GM23338 (cell line): ENCODE data around the gene DAZAP1. TPM values are rescaled to one million over a fixed set of nuclear protein-coding genes. Genes with fewer than 3 reads are reported as not detected.

Experiments
- ATAC-seq: fragments of 200-7000 bp; cut with Tn5 transposase; 3 replicates; pipeline ENCODE4 v1.9.1; 2020
- DNase-seq: peaks from one replicate; pipeline ENCODE4 v3.0.0-alpha.2; 2015; ENCODE audit warnings: low spot score
- H2AFZ ChIP-seq: fragments of 200-600 bp; sonication (generic); 2 replicates; pipeline ENCODE4 v1.8.0; 2016; ENCODE audit warnings: antibody characterized with exemption, mild to moderate bottlenecking, moderate library complexity
- H3F3A ChIP-seq: fragments of 200-600 bp; sonication (generic); replicated peaks from 2 replicates; pipeline ENCODE4 v1.8.0; 2017; ENCODE audit warnings: antibody characterized with exemption, mixed run types, low read depth
- H3K27ac ChIP-seq: fragments of 200-600 bp; sonication (generic); 2 replicates; pipeline ENCODE4 v1.6.1; 2016; ENCODE audit warnings: low read depth
- H3K27me3 ChIP-seq: fragments of 200-600 bp; sonication (generic); 2 replicates; pipeline ENCODE4 v1.8.0; 2016; ENCODE audit warnings: mild to moderate bottlenecking, mixed run types, moderate library complexity; ENCODE audit not compliant: insufficient read depth
- H3K36me3 ChIP-seq: fragments of 200-600 bp; sonication (generic); 2 replicates; pipeline ENCODE4 v1.8.0; 2016; ENCODE audit warnings: mild to moderate bottlenecking; ENCODE audit not compliant: insufficient read depth
- H3K4me1 ChIP-seq: fragments of 200-600 bp; sonication (generic); 2 replicates; pipeline ENCODE4 v1.8.0; 2016; ENCODE audit warnings: mild to moderate bottlenecking, moderate library complexity; ENCODE audit not compliant: insufficient read depth
- H3K4me2 ChIP-seq: fragments of 200-600 bp; sonication (generic); 2 replicates; pipeline ENCODE4 v1.7.1; 2017; ENCODE audit warnings: mixed run types
- H3K4me3 ChIP-seq: fragments of 200-600 bp; sonication (generic); 2 replicates; pipeline ENCODE4 v1.6.1; 2016; ENCODE audit warnings: mixed run types
- H3K79me2 ChIP-seq: fragments of 200-600 bp; sonication (generic); replicated peaks from 2 replicates; pipeline ENCODE4 v1.8.0; 2017; ENCODE audit warnings: mild to moderate bottlenecking; ENCODE audit not compliant: insufficient read depth
- H3K9me2 ChIP-seq: fragments of 200-600 bp; sonication (generic); 2 replicates; pipeline ENCODE4 v1.8.0; 2017; ENCODE audit not compliant: insufficient read depth
- H4K20me1 ChIP-seq: fragments of 200-600 bp; sonication (generic); replicated peaks from 2 replicates; pipeline ENCODE4 v1.8.0; 2017; ENCODE audit warnings: mild to moderate bottlenecking; ENCODE audit not compliant: insufficient read depth
- H3K27ac Mint-ChIP-seq: 2 replicates; pipeline ENCODE4 v1.8.0; 2020; ENCODE audit warnings: inconsistent platforms, mild to moderate bottlenecking, moderate library complexity, mixed read lengths
- H3K27me3 Mint-ChIP-seq: 3 replicates; pipeline ENCODE4 v1.8.0; 2022; ENCODE audit warnings: low read depth, mild to moderate bottlenecking, moderate library complexity, mixed read lengths, inconsistent platforms; ENCODE audit not compliant: insufficient read depth, poor library complexity
- H3K36me3 Mint-ChIP-seq: 3 replicates; pipeline ENCODE4 v1.8.0; 2021; ENCODE audit warnings: low read depth, mild to moderate bottlenecking, inconsistent platforms, moderate library complexity, mixed read lengths
- H3K4me1 Mint-ChIP-seq: 3 replicates; pipeline ENCODE4 v1.8.0; 2020; ENCODE audit warnings: mild to moderate bottlenecking, inconsistent platforms, mixed read lengths
- H3K4me3 Mint-ChIP-seq: 3 replicates; pipeline ENCODE4 v1.8.0; 2021; ENCODE audit warnings: moderate library complexity, mild to moderate bottlenecking, inconsistent platforms, mixed read lengths
- H3K9me3 Mint-ChIP-seq: 3 replicates; pipeline ENCODE4 v1.8.0; 2020; ENCODE audit warnings: moderate library complexity, mild to moderate bottlenecking, inconsistent platforms, mixed read lengths
- CTCF ChIP-seq, 2 experiments: fragments of 200-600 bp in 1 of 2; sonication (generic) in 1 of 2; conservative IDR thresholded peaks; 2 replicates each; pipeline versions ENCODE4 v1.5.1 to v1.6.1; 2016 to 2017; ENCODE audit warnings: antibody characterized with exemption in 2 of 2, low read depth in 2 of 2, mild to moderate bottlenecking in 2 of 2, moderate library complexity in 1 of 2
- JUNB ChIP-seq: IDR thresholded peaks from one replicate; pipeline ENCODE4 v1.6.1; 2016; ENCODE audit warnings: antibody characterized with exemption; ENCODE audit not compliant: unreplicated experiment
- NANOG ChIP-seq: IDR thresholded peaks from 2 replicates; pipeline ENCODE4 v1.6.1; 2016; ENCODE audit warnings: antibody characterized with exemption, borderline replicate concordance
- POLR2AphosphoS5 ChIP-seq: IDR thresholded peaks from 2 replicates; pipeline ENCODE4 v1.6.1; 2016; ENCODE audit warnings: antibody characterized with exemption, low read depth
- ZNF114 ChIP-seq: fragments of 250-450 bp; sonication (Bioruptor Pico); IDR thresholded peaks from 2 replicates; pipeline ENCODE4 v1.5.0; 2020; ENCODE audit warnings: mild to moderate bottlenecking, moderate library complexity
- polyA plus RNA-seq: library from polyadenylated mRNA; unstranded; fragments of >200 nt; fragmentation: Nextera tagmentation; extraction: Ambion mirVana; gene quantifications from 2 replicates; pipeline ENCODE4 v1.2.1, GENCODE V29; 2016
- total RNA-seq: library from RNA; depleted of rRNA; stranded (reverse); fragments of >200 nt; shearing (Covaris generic); gene quantifications from 2 replicates; pipeline ENCODE4 v1.2.3, GENCODE V29; 2014

DAZAP1 gene
- total and polyA plus RNA-seq, 2 experiments from 2014 or later, result 44.1 to 194 TPM

GRCh38 chr19:1455336-1456120 is 48.1 kb downstream of the DAZAP1 start:
- Mint-ChIP-seq H3K4me3 (peak overlapping the region; percentile 50; the same call in 2 of the 3 replicates), H3K27me3 (peaks cover 31% of the 10 kb centered on the region), H3K36me3 (peaks cover 7% of the 10 kb centered on the region), H3K27ac (no peak overlapping the region), H3K9me3 (no peaks in the 10 kb centered on the region), H3K4me1 (peaks cover 24% of the 10 kb centered on the region)
- Histone ChIP-seq H3K79me2 (0 out of 2 replicates have a peak, but pooled peaks cover 3% of the 10 kb centered on the region), H3K4me2 (peak overlapping the region; percentile 78), H3K36me3 (no peaks in the 10 kb centered on the region), H2AFZ (peak overlapping the region; percentile 59; the same call in 1 of the 2 replicates), H3K27ac (no peak overlapping the region), H3K27me3 (peaks cover 6% of the 10 kb centered on the region), H3F3A (peaks cover 13% of the 10 kb centered on the region; the same call in 1 of the 2 replicates), H3K4me3 (peak overlapping the region; percentile 58), H4K20me1 (peaks cover 4% of the 10 kb centered on the region; the same call in 1 of the 2 replicates), H3K4me1 (peaks cover 13% of the 10 kb centered on the region; the same call in 1 of the 2 replicates), H3K9me2 (no peaks in the 10 kb centered on the region)
- TF ChIP-seq POLR2AphosphoS5 (peak; percentile 88), NANOG (no peak), JUNB (no peak)
- ATAC-seq (peak; percentile 69), DNase-seq (peak; percentile 100)

GRCh38 chr19:1456121-1456900 is 48.9 kb downstream of the DAZAP1 start:
- no peak overlapping the region for H3K27ac ChIP-seq
- H3K4me3 Mint-ChIP-seq, result no peak overlapping the region
- TF ChIP-seq ZNF114 (CRISPR knock-in tag) (no peak), CTCF (conservative IDR thresholded peaks at IDR 0.05; ENCODE audit: low read depth in 2 of 2) (0 out of 4 replicates have a peak, but pooled peaks of 1 of the 2 experiments have one; percentile 7)
- peaks cover 4% of the 10 kb centered on the region; the same call in 1 of the 2 replicates for H4K20me1 ChIP-seq
- H2AFZ ChIP-seq, result no peak overlapping the region
- no peaks in the 10 kb centered on the region for H3K27me3 ChIP-seq
- H3K79me2 ChIP-seq, result no peaks in the 10 kb centered on the region
- no peaks in the 10 kb centered on the region for H3K9me2 ChIP-seq
- no peaks in the 10 kb centered on the region for H3K36me3 ChIP-seq
- peaks cover 7% of the 10 kb centered on the region; the same call in 2 of the 3 replicates for H3K36me3 Mint-ChIP-seq
- DNase-seq (peak; percentile 0), ATAC-seq (no peak)
- no peaks in the 10 kb centered on the region for H3K9me3 Mint-ChIP-seq
- peaks cover 18% of the 10 kb centered on the region for H3K4me1 Mint-ChIP-seq
- peaks cover 8% of the 10 kb centered on the region; the same call in 1 of the 2 replicates for H3F3A ChIP-seq
- peak overlapping the region; percentile 44; the same call in 1 of the 2 replicates for H3K4me2 ChIP-seq
- H3K4me1 ChIP-seq, result peaks cover 7% of the 10 kb centered on the region; the same call in 1 of the 2 replicates
- no peak overlapping the region for H3K4me3 ChIP-seq
- H3K27ac Mint-ChIP-seq, result no peak overlapping the region
- peaks cover 28% of the 10 kb centered on the region for H3K27me3 Mint-ChIP-seq
